Neural crest cell (in vitro differentiated cells): Measurements from ENCODE around the gene OTUD3. TPM values are rescaled to one million over a fixed set of nuclear protein-coding genes. Genes with fewer than 3 reads are reported as not detected.
"Not testable (repeated sequence)": the region's sequence is repeated elsewhere in the genome, so short reads cannot be mapped to it uniquely, and the experiment has no call there.

Experiments
- DNase-seq: peaks from one replicate; pipeline ENCODE4 v3.0.0; 2021; ENCODE audit warnings: low read depth, mixed read lengths, low spot score
- H3K27ac Mint-ChIP-seq: one replicate; pipeline ENCODE4 v1.8.0; 2021; ENCODE audit warnings: mild to moderate bottlenecking, mixed read lengths; ENCODE audit not compliant: unreplicated experiment
- H3K27me3 Mint-ChIP-seq: 2 replicates; pipeline ENCODE4 v1.8.0; 2021; ENCODE audit warnings: low read depth, mild to moderate bottlenecking, mixed read lengths
- H3K36me3 Mint-ChIP-seq: 2 replicates; pipeline ENCODE4 v1.8.0; 2021; ENCODE audit warnings: low read depth, mild to moderate bottlenecking, mixed read lengths
- H3K4me1 Mint-ChIP-seq: 2 replicates; pipeline ENCODE4 v1.8.0; 2021; ENCODE audit warnings: mixed read lengths
- H3K4me3 Mint-ChIP-seq: one replicate; pipeline ENCODE4 v1.8.0; 2021; ENCODE audit warnings: mild to moderate bottlenecking, mixed read lengths
- H3K9me3 Mint-ChIP-seq: 2 replicates; pipeline ENCODE4 v1.8.0; 2021; ENCODE audit warnings: mixed read lengths
- CTCF ChIP-seq: fragments of 200-600 bp; sonication (generic); conservative IDR thresholded peaks from 2 replicates; pipeline ENCODE4 v1.5.0; 2021; ENCODE audit warnings: antibody characterized with exemption, mild to moderate bottlenecking
- total RNA-seq: library from RNA; stranded (reverse); gene quantifications from 2 replicates; pipeline ENCODE4 v1.2.1, GENCODE V29; 2021

Gene OTUD3
- total RNA-seq, 1 donor from 2014 or later: 23.3 TPM

- DNase-seq: no peak
- Mint-ChIP-seq H3K36me3 (no peaks in the 10 kb centered on the region), H3K4me3 (no peak overlapping the region), H3K27me3 (peaks cover 4% of the 10 kb centered on the region), H3K9me3 (no peaks in the 10 kb centered on the region), H3K27ac (no peak overlapping the region), H3K4me1 (peaks cover 18% of the 10 kb centered on the region)
- TF ChIP-seq CTCF: no peak
Observed at GRCh38 chr1:19845555-19845954, 36.6 kb upstream of the OTUD3 start.

GRCh38 chr1:19846338-19846737 lies 35.9 kb upstream of the OTUD3 start:
- no peaks in the 10 kb centered on the region for H3K9me3 Mint-ChIP-seq

GRCh38 chr1:19847334-19847733 lies 34.9 kb upstream of the OTUD3 start:
- H3K9me3 Mint-ChIP-seq, H3K27me3 Mint-ChIP-seq, H3K27ac Mint-ChIP-seq, DNase-seq, H3K36me3 Mint-ChIP-seq, H3K4me3 Mint-ChIP-seq: not testable (repeated sequence)
- peaks cover 18% of the 10 kb centered on the region for H3K4me1 Mint-ChIP-seq

More at GRCh38 chr1:19846338-19846737, 35.9 kb upstream of the OTUD3 start:
- no peaks in the 10 kb centered on the region for H3K36me3 Mint-ChIP-seq
- no peak overlapping the region for H3K27ac Mint-ChIP-seq
- DNase-seq: no peak
- peaks cover 18% of the 10 kb centered on the region for H3K4me1 Mint-ChIP-seq
- no peak overlapping the region for H3K4me3 Mint-ChIP-seq
- TF ChIP-seq CTCF: no peak
- H3K27me3 Mint-ChIP-seq: peaks cover 4% of the 10 kb centered on the region

- not testable (repeated sequence) for DNase-seq, H3K27me3 Mint-ChIP-seq, H3K4me3 Mint-ChIP-seq, H3K36me3 Mint-ChIP-seq, H3K27ac Mint-ChIP-seq, H3K9me3 Mint-ChIP-seq
- H3K4me1 Mint-ChIP-seq: peaks cover 18% of the 10 kb centered on the region
Observed at GRCh38 chr1:19849307-19849706, 32.9 kb upstream of the OTUD3 start.

GRCh38 chr1:19850214-19850613 lies 32.0 kb upstream of the OTUD3 start:
- DNase-seq: no peak
- H3K4me1 Mint-ChIP-seq: peaks cover 10% of the 10 kb centered on the region
- H3K27ac Mint-ChIP-seq: no peak overlapping the region

GRCh38 chr1:19852036-19852435 lies 30.2 kb upstream of the OTUD3 start:
- no peaks in the 10 kb centered on the region for H3K9me3 Mint-ChIP-seq
- H3K36me3 Mint-ChIP-seq: no peaks in the 10 kb centered on the region
- DNase-seq: no peak
- peaks cover 9% of the 10 kb centered on the region for H3K4me1 Mint-ChIP-seq
- H3K4me3 Mint-ChIP-seq: no peak overlapping the region
- TF ChIP-seq CTCF: no peak
- H3K27me3 Mint-ChIP-seq: no peaks in the 10 kb centered on the region
- H3K27ac Mint-ChIP-seq: no peak overlapping the region

More at GRCh38 chr1:19850214-19850613, 32.0 kb upstream of the OTUD3 start:
- Mint-ChIP-seq H3K9me3 (no peaks in the 10 kb centered on the region), H3K27me3 (peaks cover 4% of the 10 kb centered on the region), H3K4me3 (no peak overlapping the region), H3K36me3 (no peaks in the 10 kb centered on the region)
- TF ChIP-seq CTCF: no peak

GRCh38 chr1:19854866-19855265 lies 27.3 kb upstream of the OTUD3 start:
- Mint-ChIP-seq H3K4me3 (no peak overlapping the region), H3K36me3 (no peaks in the 10 kb centered on the region), H3K27me3 (peaks cover 9% of the 10 kb centered on the region), H3K9me3 (no peaks in the 10 kb centered on the region), H3K27ac (no peak overlapping the region), H3K4me1 (peaks cover 5% of the 10 kb centered on the region)
- TF ChIP-seq CTCF: no peak
- DNase-seq: no peak
